GM19455 (cell line): Measurements from ENCODE around the gene BLCAP.

Experiments
- ATAC-seq: cut with Tn5 transposase; IDR thresholded peaks from one replicate; pipeline ENCODE4 v1.9.1; 2021; ENCODE audit not compliant: unreplicated experiment

The BLCAP gene

DNA sequence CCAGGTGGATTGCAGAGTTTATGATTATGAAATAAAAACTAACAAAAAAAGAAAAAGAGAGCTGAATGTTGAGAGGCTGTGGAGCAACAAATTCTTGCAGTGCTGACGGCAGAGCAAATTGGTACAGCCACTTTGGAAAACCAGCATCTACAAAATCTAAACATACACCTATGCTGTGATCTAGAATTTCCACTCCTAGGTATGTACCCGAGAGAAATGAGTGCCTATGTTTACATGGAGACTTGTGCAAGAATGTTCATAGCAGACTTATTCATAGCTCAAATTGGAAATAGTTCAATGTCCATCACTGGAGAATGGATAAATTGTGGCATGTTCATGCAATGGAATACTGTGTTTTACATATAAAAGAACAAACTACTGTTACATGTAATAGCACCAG is 3.0 kb upstream of the BLCAP start:
- ATAC-seq, result no peak

DNA sequence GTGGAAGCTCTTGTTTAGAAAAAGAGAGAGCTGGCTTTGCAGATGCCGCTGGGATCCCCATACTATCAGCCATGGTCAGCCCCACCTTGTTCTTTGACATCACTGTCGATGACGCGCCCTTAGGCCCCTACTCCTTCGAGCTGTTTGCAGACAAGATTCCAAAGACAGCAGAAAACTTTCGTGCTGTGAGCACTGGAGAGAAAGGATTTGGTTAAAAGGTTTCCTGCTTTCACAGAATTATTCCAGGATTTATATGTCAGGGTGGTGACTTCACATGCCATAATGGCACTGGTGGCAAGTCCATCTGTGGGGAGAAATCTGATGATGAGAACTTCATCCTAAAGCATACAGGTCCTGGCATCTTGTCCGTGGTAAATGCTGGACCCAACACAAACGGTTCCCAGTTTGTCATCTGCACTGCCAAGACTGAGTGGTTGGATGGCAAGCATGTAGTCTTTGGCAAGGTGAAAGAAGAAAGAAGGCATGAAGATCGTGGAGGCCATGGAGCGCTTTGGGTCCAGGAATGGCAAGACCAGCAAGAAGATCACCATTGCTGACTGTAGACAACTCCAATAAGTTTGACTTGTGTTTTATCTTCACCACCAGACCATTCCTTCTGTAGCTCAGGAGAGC is 2.4 kb upstream of the BLCAP start:
- no peak for ATAC-seq

DNA sequence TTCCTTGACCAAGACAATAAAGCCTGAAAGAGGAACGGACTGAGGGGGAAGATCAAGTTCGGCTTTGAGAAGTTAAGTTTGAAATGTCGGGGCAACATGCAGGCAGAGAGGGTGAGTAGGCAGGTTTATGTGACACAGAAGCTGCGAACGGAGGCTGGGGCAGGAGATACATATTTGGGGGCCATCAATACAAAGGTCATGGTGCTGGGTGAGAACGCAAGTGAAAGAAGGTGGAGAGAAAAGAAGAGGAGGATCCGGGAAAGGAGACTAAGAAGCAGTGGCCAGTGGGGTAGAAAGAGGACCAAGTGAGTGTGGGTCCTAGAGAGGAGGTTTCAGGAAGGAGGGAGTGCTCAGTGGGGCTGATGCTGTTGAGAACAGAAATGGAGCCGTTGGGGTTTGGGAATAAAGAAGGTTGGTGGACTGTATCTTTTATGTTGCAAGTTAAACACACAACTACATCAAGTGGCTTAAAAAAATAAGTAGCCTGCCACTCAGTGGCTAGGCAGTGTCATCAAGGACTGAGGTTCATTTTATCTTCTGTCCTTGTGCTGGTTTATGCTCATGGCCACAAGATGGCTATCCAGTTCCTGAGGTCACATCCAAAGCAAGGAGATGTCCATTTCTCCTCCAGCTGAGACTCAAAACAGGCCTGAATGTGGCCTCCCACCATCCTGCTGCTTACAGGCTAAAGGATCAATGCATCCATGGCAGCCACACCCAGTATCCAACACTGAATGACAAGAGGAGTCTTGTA is 1.7 kb upstream of the BLCAP start:
- no peak for ATAC-seq

DNA sequence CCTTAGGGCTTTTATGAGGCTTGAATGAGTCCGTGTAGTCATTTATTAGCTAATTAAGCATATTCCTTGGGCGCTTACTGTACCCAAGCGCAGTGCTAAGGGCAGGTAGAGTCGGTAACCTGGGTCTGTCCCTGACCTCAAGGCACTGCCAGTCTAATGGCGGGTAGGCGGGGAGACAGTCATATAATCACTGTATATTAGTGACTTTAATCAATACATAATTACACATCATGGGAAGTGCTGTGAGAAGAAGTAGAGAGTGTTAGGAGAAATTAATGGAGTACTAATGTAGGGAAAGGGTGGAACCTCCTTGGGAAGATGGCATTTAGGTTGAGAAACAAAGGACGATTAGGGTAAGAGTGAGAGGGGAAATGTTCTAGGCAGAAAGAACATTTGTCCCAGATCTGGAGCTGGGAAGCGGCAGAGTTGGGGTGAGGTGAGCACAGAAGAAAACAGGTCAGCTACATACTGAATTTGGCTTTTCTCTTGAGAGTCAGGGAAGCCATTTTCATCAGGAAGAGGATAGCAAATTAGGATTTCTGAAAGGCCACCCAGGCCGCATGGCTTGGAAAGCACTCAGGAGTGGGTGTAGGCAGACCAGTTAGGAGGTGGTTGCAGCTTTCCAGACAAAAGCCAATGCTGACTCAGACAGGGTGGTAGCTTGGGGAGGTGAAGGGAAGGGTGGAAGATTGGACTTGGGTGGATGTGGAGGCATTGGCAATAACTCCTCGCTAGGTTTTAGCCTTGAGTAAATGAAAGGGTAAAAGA is 954 bp upstream of the BLCAP start:
- ATAC-seq, result no peak

DNA sequence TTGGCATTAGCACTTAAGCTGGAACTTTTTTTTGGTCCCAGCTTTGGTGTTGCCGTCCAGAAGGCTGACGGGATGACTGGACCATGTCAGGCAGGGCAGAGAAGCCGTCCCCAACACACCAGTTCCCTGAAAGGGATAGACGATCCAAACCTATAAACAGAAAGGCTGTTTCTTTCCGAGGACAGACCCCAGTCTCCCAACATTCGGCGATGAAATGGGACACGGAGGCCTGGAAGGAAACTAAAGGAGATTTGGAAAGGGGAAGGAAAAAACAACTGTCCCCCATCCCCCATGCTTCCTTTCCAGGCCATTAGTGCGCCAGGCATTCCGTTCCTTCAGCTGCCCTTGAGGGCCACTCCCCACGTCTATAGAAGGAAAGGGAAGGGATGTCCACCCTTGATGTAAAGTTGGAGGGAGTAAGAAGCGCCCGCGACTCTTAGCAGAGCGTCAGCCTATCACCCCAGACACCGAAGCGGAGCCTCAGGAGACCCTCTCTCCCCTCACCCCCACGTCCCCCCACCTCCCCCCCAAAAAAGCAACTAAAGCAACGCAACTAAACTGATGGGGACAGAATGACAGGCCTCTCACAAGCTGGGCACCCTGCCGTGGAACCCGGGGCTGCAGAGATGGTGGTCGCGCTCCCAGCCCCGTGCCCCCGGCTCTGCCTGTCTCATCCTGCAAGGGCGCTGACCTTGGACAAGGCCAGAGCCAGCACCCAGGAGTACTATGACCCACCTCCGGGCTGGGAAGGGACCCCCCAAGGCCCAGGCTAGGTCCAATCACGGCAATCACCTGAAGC is 638 bp downstream of the BLCAP start:
- no peak for ATAC-seq

DNA sequence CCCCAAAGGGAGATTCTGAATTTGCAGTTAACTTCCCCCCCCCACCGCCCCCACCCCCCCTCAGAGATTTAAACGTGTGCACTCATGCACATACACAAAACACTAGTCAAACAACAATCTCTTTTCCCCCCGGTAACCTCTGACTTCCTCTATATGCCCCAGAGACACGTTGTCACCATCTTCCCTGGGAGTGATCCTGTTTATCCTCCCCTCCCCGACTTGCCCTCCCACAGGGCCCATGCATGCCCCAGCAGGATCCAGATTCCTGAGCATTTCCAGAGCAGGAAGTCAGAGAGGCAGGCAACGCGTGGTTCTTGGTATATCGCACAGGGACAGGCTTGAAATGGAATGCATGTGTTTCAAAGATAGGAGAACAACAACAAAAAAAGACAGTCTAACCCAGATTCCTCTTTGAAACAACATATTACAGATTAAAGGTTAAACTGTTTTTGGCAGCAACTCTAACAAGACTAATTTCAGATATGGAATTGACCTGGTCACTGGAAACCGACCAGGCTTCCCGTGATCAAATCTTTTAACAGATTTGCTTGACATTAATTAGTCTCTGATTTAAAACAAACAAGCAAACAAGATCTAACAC is 1.3 kb downstream of the BLCAP start:
- no peak for ATAC-seq

DNA sequence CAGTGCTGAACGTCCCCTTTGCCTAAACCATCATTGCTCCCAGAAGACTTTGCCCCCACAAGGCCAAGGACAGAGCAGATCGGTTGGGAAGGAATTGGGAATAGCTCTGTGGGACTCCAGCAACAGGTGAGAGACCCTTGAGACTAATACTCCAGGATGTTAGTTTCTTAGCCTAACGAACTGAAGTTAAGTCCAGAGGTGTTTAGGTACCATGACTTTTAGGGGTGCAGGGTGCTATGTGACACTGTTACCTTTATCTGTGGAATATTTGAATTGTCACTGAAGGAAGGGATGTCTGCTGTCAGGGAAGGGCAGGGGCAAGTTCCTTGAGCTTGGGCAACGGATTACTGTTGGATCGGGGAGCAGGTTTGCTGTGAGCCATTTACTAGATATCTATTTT is 1.9 kb downstream of the BLCAP start:
- no peak for ATAC-seq

DNA sequence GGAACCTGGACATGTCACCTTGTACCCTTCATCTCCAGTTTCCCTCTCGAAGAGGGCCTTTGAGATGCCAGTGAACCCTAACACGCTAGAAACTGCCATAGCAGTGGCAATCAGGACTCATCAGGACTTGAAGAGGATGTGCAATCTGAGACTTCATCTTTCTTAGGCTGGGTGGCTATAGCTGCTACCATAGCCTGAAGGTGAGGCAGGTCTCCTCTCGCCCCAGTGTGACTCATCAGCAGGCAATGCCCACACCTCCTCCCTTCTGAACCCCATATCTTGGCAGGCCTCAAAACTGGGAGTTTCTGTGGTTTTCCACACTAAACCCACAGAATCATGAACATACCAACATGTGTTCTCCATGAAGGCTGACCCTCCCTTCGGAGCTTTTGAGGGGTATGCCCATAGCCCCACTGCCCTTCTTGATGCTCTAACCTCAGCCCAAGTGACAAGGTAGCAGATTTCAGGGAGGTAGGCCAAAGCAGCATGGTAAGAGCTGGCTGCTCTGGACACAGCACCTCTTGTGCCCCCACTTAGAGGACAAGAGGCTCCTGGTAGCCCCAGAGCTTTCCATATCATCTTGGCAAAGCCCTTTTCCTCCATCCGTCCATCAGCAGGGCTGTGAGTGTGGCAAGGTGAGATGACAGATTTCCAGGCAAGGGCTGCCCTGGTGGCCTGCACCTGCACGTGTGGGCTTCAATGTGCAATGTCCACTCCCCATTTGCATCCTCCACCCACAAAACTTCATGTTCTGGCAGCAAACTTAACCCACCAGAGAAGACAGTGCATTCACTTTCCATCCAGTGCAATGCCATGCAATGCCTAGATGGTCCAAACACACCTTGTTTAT is 2.6 kb downstream of the BLCAP start:
- ATAC-seq, result no peak

DNA sequence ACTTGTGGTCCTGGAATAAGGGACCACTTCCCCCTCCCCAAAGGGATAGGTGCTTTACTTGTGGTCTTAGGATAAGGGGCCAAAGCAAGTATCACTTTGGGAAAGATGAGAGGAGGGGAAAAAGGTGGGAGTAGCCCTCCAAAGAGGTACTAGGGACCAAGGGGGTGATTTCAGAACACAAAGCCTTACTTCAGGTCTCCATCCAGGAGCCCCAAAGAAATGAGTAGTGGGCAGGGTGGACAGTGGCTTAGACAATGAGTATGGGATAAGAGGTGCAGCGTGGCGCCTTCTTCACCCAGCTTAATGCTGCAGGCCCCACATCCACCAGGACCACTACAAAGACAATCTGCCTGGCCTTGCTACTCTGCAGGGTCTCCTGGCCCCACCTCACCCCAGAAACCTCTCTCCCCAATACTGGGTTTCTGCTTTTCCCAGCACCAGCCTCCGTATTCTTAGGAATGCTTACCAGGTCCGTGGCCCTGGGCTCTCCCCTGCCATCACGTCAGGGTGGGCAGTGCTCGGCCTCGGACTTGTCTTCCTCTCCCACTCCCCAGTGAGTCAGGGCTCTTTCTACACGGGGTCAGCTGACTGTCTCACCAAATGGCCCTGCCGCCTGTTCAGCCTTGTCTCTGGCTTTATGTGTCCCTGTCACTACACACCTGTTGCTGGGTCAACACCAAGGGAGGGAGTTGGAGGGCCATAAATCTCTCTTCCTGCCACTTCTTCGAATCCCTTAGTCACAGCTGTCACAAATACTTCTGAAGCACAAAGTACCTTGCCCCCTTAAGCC is 3.6 kb downstream of the BLCAP start:
- no peak for ATAC-seq

DNA sequence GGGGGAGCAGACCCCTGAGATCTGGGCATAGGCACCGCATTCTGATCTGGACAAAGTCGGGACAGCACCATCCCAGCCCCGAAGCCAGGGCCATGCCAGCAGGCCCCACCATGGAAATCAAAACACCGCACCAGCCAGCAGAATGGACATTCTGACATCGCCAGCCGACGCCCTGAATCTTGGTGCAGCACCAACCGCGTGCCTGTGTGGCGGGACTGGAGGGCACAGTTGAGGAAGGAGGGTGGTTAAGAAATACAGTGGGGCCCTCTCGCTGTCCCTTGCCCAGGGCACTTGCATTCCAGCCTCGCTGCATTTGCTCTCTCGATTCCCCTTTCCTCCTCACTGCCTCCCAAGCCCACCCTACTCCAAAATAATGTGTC is 4.7 kb downstream of the BLCAP start:
- ATAC-seq, result no peak

DNA sequence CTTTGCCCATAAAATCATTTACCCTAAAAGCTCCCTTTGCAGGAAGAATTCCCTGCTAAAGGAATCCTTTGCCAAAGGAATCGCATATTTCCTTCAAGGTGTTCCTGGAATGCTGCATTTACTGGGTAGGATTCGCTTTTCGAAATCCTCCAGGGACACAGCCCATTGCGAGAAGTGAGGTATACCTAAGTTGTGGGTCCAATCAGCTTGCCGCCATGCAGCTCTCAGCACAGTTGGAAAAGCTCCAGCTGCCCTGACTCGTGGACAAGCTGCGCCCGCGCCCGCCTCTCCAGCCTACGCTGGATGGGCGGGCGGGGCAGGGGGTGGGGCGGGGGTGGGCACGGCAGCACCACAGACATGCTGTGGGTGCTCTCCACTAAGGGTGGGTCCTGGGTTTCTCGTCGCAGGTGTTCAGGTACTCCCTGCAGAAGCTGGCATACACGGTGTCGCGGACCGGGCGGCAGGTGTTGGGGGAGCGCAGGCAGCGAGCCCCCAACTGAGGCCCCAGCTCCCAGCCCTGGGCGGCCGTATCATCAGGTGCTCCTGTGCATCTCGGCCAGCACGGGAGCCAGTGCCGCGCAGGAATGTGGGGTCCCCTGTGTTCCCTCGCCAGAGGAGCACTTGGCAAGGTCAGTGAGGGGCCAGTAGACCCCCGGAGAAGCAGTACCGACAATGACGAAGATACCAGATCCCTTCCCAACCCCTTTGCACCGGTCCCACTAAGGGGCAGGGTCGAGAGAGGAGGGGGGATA is 5.2 kb downstream of the BLCAP start:
- no peak for ATAC-seq

DNA sequence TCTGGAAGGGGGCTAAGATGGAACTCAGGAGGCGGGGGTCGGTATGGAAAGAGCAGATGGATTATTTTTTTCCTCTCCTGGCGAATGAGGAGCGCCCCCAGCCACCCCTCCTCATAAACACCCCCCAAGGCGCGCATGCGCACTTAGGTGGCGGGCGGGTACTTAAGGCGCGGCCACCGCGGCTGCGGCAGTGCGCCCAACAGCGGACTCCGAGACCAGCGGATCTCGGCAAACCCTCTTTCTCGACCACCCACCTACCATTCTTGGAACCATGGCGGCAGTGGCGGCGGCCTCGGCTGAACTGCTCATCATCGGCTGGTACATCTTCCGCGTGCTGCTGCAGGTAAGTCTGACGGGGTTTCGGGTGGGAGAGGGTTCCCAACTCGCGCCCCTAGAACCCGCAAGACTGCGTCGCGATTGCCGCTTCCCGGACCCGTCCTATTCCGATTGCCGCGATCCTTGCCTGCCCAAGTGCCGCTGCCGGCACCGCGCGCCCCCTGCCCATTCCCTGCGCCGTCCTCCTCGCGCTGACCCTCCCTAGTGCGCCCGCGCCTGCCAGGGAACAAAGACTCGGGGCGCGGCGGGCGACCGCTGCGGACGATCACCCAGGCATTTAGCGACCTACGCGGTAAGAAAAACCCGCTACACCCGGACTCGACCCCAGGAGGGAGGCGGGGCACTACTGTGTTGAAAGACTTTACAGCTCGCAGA is 6.5 kb downstream of the BLCAP start, which contains the start of gene NNAT:
Gene NNAT (plus strand): TSS at position 190 of the 711 bp plus-strand sequence. CDS start 82 bp downstream, at position 272.
- ATAC-seq, result no peak

DNA sequence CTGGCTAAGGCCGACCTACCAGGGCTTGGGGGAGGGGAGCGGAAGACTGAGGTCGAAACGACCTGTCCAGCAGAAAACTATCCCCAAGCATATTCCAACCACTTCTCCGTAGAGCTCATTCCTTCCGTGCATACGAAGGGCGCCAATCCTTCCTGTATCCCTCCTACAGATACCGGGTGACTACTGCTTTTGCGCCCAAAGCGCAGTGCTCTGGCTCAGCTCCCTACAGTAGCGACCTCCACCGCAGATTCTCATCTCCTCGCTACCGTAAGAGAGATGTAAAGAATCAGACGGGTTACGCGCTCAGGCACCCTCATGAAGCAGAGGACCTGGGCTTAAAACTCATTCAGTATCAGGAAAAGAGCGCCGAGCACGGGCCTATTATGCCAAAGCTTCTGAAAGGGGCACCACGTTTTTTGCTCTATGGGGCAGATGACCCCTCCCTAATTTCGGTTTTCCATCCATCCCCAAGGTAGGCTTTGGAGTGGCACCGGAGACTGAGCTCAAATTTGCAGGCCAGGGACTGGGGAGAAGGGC is 7.2 kb downstream of the BLCAP start:
- ATAC-seq, result no peak

DNA sequence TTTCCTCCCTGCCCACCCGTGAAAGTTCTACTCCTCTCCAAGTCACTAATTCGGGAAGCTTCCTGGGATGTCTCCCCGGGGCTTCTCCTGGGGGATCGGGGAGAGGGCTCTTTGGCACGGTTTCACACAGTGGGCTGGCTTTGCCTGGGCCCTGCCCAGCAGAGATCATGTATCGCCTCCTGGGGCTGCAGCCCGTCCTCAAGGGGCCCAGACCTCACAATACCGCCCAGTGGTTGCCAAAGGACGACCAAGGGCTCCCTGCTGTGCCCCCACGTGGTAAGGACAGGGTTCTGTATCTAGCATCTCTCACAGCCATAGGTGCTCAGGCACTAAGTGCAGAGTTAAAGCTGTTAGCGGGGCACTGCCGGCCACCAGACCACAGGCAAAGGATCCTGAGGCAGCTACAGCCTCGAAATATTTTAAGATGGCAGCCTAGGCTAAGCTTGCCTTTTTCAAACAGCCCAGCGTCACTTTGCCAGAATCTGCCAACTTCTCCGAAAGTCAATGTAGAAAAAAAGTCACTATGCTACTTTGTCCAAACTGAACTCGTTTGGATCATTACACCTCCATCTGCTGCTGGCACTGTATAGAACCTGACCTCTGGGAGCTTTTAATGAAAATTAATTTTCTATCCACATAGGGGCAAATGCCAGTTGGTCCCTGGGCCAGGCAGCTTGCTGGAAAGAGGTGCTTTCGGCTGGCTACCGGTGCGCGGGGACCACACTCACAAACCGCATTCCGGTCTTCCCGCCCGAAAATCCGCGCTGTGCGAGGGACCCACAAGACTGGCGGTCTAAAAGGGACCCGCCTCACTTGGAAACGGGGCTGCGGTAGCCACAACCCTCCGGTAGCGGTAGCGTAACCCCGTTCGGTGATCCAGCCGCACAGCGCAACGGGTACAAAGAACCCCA is 7.9 kb downstream of the BLCAP start:
- ATAC-seq, result no peak

DNA sequence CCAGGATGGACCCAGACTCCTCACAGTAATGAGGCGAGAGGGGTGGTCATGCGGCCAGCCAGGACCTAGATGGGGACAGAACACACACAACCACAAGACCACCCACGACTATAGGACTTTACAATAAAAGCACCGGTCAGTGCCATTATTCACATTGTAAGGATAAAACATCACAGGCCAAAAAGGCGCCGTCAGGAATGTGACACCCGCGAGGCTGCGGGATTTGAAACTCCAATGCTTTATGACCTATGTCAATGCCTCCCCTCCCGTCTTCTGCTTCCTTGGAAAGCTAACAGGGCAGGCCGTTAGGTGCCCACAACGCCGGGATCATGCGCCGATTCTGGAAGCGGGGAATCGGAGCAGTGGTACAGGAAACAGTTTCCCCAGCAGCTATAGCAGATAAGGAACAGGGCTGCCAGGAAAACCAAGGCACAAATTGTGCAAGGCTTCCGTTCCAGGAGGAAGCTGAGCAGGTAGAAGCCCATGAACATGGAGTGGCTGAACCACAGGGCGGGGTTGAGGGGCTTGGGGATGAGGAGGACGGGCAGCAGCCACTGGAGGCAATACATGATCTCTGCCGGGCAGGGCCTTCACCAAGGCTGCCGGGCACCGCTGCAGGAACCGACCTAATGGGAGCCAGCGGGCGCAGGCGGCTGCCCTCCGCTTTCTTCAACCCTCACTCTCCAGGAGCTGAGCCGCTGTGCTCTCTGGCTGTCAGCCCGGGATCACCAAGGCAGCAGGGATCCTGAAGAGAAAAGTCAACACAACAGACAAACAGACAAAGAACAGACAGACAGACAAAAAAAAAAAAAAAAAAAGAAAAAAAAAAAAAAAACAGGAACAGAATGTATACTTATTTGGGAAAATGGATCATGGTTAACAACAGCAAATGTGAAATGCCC is 8.8 kb downstream of the BLCAP start:
- no peak for ATAC-seq
